22Rv1 (cell line): Measurements from ENCODE around the gene ASCL1.

Experiments
- ZFX ChIP-seq: fragments of 450-650 bp; IDR thresholded peaks from 2 replicates; pipeline ENCODE4 v1.6.1; 2017; ENCODE audit warnings: antibody characterized with exemption, borderline replicate concordance
- TF ChIP-seq, protein P1 (sequence below): fragments of 450-650 bp; IDR thresholded peaks from 2 replicates; pipeline ENCODE4 v1.5.1; 2017; ENCODE audit warnings: mild to moderate bottlenecking

- TF ChIP-seq, protein P1, sequence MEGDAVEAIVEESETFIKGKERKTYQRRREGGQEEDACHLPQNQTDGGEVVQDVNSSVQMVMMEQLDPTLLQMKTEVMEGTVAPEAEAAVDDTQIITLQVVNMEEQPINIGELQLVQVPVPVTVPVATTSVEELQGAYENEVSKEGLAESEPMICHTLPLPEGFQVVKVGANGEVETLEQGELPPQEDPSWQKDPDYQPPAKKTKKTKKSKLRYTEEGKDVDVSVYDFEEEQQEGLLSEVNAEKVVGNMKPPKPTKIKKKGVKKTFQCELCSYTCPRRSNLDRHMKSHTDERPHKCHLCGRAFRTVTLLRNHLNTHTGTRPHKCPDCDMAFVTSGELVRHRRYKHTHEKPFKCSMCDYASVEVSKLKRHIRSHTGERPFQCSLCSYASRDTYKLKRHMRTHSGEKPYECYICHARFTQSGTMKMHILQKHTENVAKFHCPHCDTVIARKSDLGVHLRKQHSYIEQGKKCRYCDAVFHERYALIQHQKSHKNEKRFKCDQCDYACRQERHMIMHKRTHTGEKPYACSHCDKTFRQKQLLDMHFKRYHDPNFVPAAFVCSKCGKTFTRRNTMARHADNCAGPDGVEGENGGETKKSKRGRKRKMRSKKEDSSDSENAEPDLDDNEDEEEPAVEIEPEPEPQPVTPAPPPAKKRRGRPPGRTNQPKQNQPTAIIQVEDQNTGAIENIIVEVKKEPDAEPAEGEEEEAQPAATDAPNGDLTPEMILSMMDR = no peak
- no peak for TF ChIP-seq ZFX
Measured at GRCh38 chr12:102964872-102965271, 7.4 kb downstream of the ASCL1 start.
